ENCODE data around the gene EPAS1.

The EPAS1 gene

GRCh38 chr2:46274586-46274985, 22.6 kb upstream of the EPAS1 start:
- no peak for DNase-seq

- no peak for DNase-seq
Observed at GRCh38 chr2:46275995-46276394, 21.2 kb upstream of the EPAS1 start.

GRCh38 chr2:46276642-46277041, 20.6 kb upstream of the EPAS1 start:
- DNase-seq, result no peak

GRCh38 chr2:46277431-46278190, 19.6 kb upstream of the EPAS1 start:
- no peak for DNase-seq

- no peak for DNase-seq
Observed at GRCh38 chr2:46278952-46279351, 18.3 kb upstream of the EPAS1 start.

GRCh38 chr2:46281939-46282338, 15.3 kb upstream of the EPAS1 start:
- no peak for DNase-seq

GRCh38 chr2:46283693-46284092, 13.5 kb upstream of the EPAS1 start:
- no peak for DNase-seq

GRCh38 chr2:46284260-46284659, 12.9 kb upstream of the EPAS1 start:
- DNase-seq, result no peak

GRCh38 chr2:46284796-46285195, 12.4 kb upstream of the EPAS1 start:
- DNase-seq, result no peak

- no peak for DNase-seq
Observed at GRCh38 chr2:46286715-46287114, 10.5 kb upstream of the EPAS1 start.

GRCh38 chr2:46290078-46290477, 7.1 kb upstream of the EPAS1 start:
- no peak for DNase-seq

- DNase-seq, result no peak
Observed at GRCh38 chr2:46293466-46293865, 3.7 kb upstream of the EPAS1 start.

GRCh38 chr2:46294176-46294836, 2.9 kb upstream of the EPAS1 start:
- DNase-seq, result peak; percentile 19

GRCh38 chr2:46296216-46296839, 879 bp upstream of the EPAS1 start:
- peak; percentile 20 for DNase-seq

GRCh38 chr2:46297546-46298271, 502 bp downstream of the EPAS1 start:
- DNase-seq, result peak; percentile 59

- DNase-seq, result no peak
Observed at GRCh38 chr2:46298272-46298521, 990 bp downstream of the EPAS1 start.

GRCh38 chr2:46298522-46299353, 1.5 kb downstream of the EPAS1 start:
- DNase-seq, result peak; percentile 27

GRCh38 chr2:46299365-46300263, 2.4 kb downstream of the EPAS1 start:
- peak; percentile 12 for DNase-seq

GRCh38 chr2:46300406-46300832, 3.2 kb downstream of the EPAS1 start:
- DNase-seq, result no peak

GRCh38 chr2:46302005-46302695, 4.9 kb downstream of the EPAS1 start:
- DNase-seq, result no peak

GRCh38 chr2:46303233-46303632, 6.0 kb downstream of the EPAS1 start:
- DNase-seq, result no peak
